Left kidney (tissue), 2 donors: Measurements from ENCODE around the gene CYP3A7. TPM values are rescaled to one million over a fixed set of nuclear protein-coding genes. Genes with fewer than 3 reads are reported as not detected.
"Not testable (repeated sequence)": the region's sequence is repeated elsewhere in the genome, so short reads cannot be mapped to it uniquely, and the experiment has no call there.

Experiments
- DNase-seq: peaks from one replicate; pipeline ENCODE4 v3.0.0-alpha.2; 2013
- polyA plus RNA-seq: library from polyadenylated mRNA; unstranded; fragments of 120-200 nt; gene quantifications from one replicate; pipeline ENCODE4 v1.2.1, GENCODE V29; 2013; ENCODE audit not compliant: insufficient read length

The CYP3A7 gene
- polyA plus RNA-seq, 1 donor, result 1.2 TPM

DNA sequence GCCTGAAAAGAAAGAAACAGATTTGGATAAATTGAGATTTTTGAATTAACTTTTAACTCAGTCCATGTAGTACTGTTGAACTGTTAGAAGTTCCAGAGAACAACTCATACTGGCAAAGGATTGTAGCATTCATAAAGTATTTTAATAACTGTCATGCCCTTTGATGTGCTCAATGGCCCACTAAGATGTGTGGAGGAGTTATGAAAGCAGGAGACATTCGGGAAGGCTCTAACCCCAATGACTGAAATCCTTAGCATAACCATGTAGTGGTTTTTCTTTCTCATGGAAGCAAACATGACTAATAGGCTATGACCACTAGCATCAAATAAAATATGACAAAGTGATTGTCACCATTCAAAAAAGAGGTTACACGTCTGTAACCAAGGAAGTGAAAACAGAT lies 25.7 kb downstream of the CYP3A7 start:
- DNase-seq, result no peak

- no peak for DNase-seq
Observed at GRCh38 chr7:99707096-99707495, 27.9 kb downstream of the CYP3A7 start.

DNA sequence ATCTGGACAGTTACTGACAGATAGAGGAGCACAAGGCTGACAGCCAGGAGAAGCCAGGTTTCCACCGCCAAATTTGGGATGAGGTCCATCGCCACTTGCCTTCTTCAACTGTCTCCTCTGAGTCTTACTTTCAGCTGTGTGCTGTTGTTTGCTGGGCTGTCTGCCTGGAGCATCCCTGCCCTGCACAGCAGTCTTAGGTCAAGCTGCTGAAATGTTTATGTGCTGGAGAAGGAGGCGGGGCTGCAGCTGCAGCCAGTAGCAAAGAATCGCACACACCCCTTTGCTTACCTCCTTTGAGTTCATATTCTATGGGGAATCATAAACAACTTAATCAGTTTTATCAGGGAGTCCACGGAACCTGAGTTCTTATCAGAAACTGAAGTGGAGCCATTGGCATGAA lies 35.0 kb downstream of the CYP3A7 start:
- no peak for DNase-seq

DNA sequence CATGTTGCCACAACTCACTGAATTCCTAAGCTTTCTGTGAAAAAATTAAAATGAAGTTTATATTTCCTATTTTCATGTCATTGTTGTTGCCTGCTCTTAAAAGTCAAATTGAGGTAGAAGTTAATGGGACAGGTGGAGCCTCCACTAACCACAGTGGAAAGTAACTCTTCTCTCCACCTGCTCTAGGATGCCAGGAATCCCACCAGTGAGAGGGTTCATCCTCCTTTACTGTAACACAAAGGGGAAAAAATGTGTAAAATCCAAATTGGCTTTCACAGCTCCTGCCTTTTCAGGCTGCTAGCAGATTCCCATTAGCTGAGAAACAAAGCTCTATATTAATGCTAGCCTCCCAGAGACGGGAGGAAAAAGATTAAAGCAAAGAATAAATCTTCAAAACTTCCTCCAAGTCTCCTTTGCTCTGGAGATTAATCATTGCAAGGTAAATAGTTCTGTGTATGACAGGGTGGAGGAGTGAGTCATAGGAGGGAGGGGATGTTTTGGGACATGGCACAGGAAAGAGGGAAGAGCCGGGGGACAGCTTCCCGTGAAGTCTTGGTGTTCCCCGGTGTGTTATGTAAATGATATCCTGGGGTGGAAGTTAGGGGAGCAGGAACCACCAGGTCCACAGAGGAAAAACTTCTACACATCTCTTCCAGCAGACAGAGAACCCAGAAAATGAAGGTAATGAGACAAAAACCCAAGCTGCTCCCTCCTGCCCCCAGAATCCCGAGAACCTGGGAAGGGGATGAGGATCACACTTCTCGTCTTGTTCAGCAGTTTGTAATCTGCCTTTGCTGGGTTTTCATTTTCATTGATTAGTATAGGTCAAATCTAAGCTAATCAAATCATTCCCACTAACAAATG lies 35.9 kb downstream of the CYP3A7 start:
- not testable (repeated sequence) for DNase-seq

- DNase-seq, result no peak
Observed at GRCh38 chr7:99694912-99695304, 40.1 kb downstream of the CYP3A7 start.

DNA sequence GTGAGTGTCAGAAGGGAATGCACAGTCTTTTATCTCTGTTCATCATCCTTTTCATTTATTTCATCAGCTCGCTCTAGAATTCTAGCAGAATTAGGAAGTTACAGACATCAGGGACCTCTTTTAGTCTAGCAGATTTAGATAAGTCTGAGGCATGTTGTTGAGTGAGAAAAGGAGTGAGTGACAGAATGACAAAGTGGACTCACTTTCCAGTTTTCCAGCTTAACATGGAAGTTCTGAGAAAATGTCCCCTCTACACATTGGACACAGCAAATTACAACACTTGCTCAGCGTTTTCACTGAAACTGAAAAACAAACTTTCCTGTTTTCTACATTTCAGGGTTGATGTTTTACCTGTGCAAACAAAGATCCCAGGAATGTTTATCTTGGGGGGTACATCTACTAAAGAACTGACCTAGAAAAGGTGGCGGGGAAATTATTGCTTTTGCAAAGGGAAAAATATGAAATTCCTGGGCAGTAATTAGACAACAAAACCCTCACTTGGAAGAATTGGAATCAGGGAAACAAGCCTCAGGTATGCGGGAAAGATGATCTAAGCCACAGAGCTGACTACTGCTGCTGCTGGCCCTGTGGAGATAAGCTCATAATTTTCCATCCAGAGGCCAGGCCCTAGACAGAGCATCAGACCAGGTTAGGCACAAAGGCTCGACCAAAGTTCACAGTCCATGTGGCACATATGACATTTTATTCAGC lies 40.6 kb downstream of the CYP3A7 start:
- no peak for DNase-seq

- DNase-seq, result no peak
Observed at GRCh38 chr7:99693427-99694200, 41.4 kb downstream of the CYP3A7 start.

DNA sequence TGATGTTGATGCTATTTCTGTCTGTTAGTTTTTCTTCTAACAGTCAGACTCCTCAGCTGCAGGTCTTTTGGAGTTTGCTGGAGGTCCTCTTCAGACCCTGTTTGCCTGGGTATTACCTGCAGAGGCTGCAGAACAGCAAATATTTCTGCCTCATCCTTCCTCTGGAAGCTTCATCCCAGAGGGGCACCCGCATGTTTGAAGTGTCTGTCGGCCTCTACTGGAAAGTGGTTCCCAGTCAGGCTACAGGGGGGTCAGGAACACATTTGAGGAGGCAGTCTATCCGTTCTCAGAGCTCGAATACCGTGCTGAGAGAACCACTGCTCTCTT lies 41.9 kb downstream of the CYP3A7 start:
- no peak for DNase-seq

- DNase-seq, result not testable (repeated sequence)
Observed at GRCh38 chr7:99692563-99692962, 42.4 kb downstream of the CYP3A7 start.

DNA sequence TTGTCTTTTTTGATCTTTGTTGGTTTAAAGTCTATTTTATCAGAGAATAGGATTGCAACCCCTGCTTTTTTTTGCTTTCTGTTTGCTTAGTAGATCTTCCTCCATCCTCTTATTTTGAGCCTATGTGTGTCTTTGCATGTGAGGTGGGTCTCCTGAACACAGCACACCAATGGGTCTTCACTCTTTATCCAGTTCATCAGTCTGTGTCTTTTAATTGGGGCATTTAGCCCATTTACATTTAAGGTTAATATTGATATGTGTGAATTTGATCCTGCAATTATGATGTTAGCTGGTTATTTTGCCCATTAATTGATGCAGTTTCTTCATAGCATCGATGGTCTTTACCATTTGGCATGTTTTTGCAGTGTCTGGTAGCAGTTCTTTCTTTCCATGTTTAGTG lies 43.3 kb downstream of the CYP3A7 start:
- DNase-seq, result not testable (repeated sequence)

DNA sequence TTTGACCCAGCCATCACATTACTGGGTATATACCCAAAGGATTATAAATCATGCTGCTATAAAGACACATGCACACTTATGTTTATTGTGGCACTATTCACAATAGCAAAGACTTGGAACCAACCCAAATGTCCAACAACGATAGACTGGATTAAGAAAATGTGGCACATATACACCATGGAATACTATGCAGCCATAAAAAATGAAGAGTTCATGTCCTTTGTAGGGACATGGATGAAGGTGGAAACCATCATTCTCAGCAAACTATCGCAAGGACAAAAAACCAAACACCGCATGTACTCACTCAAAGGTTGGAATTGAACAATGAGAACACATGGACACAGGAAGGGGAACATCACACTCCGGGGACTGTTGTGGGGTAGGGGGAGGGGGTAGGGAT lies 44.1 kb downstream of the CYP3A7 start:
- DNase-seq, result not testable (repeated sequence)

DNA sequence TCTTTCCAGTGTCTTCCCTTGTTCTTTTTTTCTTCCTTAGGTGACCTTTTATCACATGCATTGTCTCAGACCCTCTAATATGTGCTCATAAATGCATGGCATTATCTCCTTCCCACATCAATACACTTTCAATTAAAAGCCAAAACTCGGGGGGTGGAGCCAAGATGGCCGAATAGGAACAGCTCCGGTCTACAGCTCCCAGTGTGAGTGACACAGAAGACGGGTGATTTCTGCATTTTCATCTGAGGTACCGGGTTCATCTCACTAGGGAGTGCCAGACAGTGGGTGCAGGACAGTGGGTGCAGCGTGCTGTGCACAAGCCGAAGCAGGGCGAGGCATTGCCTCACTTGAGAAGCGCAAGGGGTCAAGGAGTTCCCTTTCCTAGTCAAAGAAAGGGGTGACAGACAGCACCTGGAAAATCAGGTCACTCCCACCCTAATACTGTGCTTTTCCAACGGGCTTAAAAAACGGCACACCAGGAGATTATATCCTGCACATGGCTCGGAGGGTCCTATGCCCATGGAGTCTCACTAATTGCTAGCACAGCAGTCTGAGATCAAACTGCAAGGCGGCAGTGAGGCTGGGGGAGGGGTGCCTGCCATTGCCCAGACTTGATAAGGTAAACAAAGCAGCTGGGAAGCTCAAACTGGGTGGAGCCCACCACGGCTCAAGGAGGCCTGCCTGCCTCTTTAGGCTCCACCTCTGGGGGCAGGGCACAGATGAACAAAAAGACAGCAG lies 49.0 kb downstream of the CYP3A7 start:
- DNase-seq, result not testable (repeated sequence)

DNA sequence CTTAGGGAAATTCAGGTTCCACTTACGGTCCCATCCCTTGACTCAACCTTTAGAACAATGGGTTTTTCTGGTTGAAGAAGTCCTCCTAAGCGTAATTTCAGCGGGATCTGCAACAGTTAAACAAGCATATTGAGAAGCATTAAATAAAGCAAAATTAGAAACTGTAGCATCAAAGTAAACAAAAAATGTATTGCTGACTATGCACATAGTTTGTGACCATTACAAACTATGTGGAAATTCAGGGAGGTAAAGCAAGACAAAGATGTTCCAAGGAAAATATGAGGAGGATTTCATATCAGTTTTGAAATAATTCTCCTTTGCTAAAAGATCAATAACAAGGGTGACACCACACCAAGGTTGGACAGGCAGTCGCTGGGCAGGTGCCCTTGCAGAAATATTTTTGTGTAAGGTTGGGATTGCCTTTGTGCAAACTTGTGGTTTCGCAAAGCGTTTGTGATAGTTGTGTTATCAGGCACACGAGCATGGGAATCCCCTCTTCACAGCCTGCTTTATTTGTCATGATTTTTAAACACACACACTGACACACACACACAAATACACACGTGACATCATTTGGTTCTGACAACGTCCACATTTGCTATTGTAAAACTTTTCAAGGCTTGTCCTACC lies 49.8 kb downstream of the CYP3A7 start:
- no peak for DNase-seq

DNA sequence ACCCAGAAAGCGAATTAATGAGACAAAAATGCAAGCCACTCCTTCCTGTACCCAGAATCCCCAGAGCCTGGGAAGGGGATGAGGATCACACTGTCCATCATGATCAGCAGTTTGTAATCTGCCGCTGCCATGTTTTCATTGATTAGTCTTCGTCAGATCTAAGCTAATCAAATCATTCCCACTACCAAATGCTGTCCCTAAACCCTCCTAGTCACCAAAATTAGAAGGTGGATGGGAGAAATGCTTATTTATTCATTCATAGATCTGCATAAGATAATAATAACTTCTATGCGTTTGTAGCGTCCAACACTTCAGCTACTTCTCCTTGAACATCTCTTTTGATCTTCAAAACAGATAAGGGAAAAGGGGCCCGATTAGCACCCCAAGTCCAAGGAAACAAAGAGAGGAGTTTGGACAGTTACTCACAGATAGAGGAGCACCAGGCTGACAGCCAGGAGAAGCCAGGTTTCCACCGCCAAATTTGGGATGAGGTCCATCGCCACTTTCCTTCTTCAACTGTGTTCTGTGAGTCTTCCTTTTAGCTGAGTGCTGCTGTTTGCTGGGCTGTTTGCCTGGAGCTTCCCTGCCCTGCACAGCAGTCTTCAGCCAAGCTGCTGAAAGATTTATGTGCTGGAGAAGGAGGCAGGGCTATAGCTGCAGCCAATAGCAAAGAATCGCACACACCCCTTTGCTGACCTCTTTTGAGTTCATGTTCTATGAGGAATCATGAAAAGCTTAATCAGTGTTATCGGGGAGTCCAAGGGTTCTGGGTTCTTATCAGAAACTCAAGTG lies 55.4 kb downstream of the CYP3A7 start, which contains the start of gene CYP3A5:
Gene CYP3A5, minus strand, starts transcription at position 597 of the 792 bp plus-strand sequence. Its CDS starts 100 bp downstream, at position 497.
- DNase-seq, result no peak

GRCh38 chr7:99679032-99679399 lies 56.0 kb downstream of the CYP3A7 start:
- DNase-seq, result peak; percentile 18

GRCh38 chr7:99677648-99678045 lies 57.3 kb downstream of the CYP3A7 start:
- DNase-seq, result no peak

DNA sequence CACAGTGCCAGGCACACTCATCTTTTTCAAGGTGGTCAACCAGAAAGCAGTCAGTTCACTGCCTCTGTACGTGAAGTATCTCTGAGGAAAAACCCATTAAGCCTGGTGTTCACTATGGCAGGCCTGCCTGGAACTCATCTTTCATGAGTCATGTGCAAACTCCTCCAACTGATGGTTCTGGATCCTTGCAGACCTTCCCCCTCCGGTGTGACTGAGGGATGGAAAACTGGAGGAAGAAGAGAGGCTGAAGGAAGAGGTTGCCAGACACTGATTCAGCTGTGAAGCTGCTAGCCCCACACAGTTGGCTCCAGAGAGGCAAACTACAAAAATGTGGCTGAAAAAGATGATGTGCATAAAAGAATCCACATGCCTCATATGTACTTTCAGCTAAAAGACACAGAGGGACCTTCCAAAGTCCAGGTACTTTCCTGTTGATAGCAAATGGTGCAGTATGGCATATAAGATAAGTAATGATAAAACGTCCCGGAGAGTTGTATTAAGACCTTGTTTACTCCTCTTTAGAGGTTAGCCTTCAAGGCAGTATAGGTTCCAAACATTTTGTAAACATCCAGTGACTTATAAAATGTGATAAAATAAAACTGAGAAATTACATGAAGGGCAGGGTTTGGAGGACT lies 57.9 kb downstream of the CYP3A7 start:
- no peak for DNase-seq

DNA sequence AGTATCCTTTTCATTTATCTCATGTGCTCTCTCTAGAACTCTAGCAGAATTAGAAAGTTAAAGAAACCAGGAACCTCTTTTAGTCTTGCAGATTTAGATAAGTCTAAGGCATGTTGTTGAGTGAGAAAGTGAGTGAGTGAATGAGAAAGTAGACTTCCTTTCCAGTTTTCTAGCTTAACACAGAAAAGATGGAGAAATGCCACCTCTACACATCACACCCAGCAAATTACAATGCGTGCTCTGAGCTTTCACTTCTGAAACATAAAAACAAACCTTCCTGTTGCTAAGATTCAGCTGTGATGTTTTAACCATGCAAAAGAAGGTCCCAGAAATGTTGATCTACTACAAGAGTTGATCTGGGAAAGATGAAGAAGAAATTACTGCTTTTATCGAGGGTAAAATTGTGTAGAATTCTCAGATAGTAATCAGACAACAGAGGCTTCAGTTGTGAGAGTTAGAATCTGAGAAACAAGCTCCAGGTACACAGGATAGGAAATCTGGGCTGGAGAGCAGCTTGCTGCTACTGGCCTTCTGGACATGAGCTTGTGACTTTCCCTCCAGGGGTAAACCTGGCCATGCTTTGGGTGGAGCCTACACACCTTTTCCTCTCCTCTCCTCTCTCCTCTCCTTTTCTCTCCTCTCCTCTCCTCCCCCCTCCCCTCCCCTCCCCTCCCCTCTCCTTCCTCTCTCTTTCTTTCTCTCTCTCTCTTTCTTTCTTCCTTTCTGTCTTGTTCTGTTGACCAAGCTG lies 59.8 kb downstream of the CYP3A7 start:
- no peak for DNase-seq

DNA sequence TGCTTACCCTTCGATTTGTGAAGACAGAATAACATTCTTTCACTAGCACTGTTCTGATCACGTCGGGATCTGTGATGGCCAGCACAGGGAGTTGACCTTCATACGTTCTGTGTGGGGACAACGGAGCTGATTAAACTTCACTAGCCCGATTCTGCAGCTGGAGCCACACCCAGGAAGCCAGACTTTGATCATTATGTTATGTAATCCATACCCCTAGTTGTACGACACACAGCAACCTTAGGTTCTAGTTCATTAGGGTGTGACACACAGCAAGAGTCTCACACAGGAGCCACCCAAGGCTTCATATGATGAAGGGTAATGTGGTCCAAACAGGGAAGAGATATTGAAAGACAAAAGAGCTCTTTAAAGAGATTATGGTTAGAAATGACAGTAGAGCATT lies 62.4 kb downstream of the CYP3A7 start:
- DNase-seq, result no peak
